Activated CD4-positive, alpha-beta T cell treated with anti-CD3 and anti-CD28 coated beads for 48 hours (primary cell): ENCODE results near the gene FDX1.

Source experiments
- DNase-seq: peaks from one replicate; pipeline ENCODE4 v3.0.0-alpha.2; 2020

Gene FDX1

DNA sequence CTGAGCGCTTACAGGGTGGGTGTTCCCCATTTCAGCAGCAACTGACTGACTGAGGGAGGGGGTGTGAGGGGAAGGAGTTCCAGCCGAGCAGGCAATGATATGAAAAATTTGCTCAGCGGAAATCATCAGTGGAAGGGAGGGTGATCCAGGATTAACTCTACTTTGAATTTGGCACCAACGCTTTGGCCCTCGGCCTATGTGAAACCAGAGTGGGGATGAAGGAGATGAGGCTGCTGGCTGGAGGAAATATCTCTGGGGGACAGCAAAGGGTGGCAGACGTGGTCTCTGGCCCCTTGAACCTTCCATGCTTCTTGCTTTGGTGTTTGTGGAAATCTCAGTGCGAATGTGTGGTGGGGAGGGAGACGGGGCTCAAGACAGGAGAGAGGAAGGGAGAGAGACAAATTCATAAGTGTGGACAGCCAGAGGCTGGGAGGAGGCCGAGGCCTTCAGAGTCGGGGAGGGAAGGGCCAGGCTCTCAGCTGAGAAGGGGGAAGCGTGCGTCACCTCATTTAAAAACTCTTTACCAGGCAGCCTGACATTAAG, 83.6 kb downstream of the FDX1 start:
- DNase-seq: no peak

- no peak for DNase-seq
These were observed 84.2 kb downstream of the FDX1 start for GRCh38 chr11:110513846-110514437.
